HUES64 (cell line): ENCODE results near the gene CCSAP.

Source experiments
- H3K27ac ChIP-seq: 2 replicates; pipeline ENCODE4 v1.7.0; 2013; ENCODE audit warnings: low read depth, low read length, inconsistent platforms
- H3K27me3 ChIP-seq: 2 replicates; pipeline ENCODE4 v1.6.1; 2013; ENCODE audit warnings: mild to moderate bottlenecking, low read length; ENCODE audit not compliant: insufficient read depth
- H3K36me3 ChIP-seq: 2 replicates; pipeline ENCODE4 v1.6.1; 2013; ENCODE audit warnings: mild to moderate bottlenecking, low read length; ENCODE audit not compliant: insufficient read depth
- H3K4me1 ChIP-seq: 2 replicates; pipeline ENCODE4 v1.6.1; 2013; ENCODE audit warnings: mild to moderate bottlenecking, low read length, moderate library complexity; ENCODE audit not compliant: insufficient read depth
- H3K4me3 ChIP-seq: 2 replicates; pipeline ENCODE4 v1.5.1; 2013; ENCODE audit warnings: mild to moderate bottlenecking, low read length, moderate library complexity
- H3K9ac ChIP-seq: 2 replicates; pipeline ENCODE4 v1.6.1; 2013; ENCODE audit warnings: mild to moderate bottlenecking, low read depth, low read length
- H3K9me3 ChIP-seq: 2 replicates; pipeline ENCODE4 v1.6.1; 2013; ENCODE audit warnings: low read depth, low read length; ENCODE audit not compliant: insufficient read depth
- WGBS: fragments of 150-250, 120-280 bp; methylation state at CpG from one replicate; pipeline ENCODE4 v1.1.7; 2013; ENCODE audit warnings: missing lambda C conversion rate; 5-methylcytosine and 5-hydroxymethylcytosine counted together

Gene CCSAP

DNA sequence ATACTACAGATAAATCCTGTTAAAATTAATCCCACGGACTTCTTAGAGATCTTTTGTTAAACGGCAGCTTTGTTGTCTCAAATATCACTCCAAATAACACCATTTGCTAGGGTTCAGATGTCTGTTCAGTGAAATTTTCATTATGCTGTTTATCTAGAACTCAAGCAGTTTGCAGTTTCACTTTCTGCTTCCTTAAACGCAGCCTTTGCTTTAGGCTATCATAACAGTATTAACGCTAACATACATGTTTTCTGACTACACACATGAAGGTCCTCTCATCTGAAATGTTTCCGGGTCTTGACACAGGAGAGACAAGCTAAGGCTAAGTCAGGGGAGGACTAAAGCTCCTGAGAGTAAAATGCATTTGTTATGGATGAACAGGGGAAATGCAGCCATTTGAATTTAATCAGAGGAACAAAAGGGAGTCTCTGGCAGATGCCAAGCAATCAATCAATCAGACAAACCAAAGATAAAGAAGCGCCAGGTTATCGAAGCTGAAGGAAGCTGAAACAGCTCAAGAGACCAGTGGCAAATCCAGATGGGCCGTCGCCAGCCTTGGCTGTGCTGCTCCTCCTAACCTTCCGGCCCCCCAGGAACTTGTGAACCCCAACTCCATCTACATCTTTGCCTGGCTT is 16.9 kb downstream of the CCSAP start:
- Histone ChIP-seq H3K36me3 (peaks cover 61% of the 10 kb centered on the region), H3K27ac (no peak overlapping the region), H3K27me3 (no peaks in the 10 kb centered on the region), H3K9ac (no peak overlapping the region), H3K9me3 (no peaks in the 10 kb centered on the region), H3K4me1 (no peaks in the 10 kb centered on the region), H3K4me3 (no peak overlapping the region)
- 93% methylated on average over 10 of the region's 10 CpGs for WGBS

DNA sequence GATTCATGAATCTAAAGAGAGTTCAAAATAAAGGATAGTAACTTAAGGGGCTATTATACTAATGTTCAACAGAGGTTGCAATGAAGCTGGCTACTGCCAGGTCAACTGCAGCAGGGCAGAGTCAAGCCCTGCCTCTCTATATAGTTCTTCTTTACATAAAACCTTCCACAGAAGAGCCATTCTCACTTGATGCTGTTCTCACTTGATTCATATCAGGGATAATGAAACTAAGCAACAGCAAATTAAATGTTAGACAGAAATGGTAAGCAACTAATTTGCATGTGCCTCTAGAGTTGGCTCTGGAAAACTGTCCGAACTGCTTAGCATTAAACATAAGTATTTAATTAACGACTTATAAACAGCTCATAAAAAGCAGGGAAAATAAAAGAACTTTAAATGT is 17.4 kb downstream of the CCSAP start:
- H3K27ac ChIP-seq, result no peak overlapping the region
- H3K36me3 ChIP-seq, result peaks cover 64% of the 10 kb centered on the region
- H3K4me1 ChIP-seq, result no peaks in the 10 kb centered on the region
- H3K9ac ChIP-seq, result no peak overlapping the region
- H3K4me3 ChIP-seq, result no peak overlapping the region
- H3K27me3 ChIP-seq, result no peaks in the 10 kb centered on the region
- no peaks in the 10 kb centered on the region for H3K9me3 ChIP-seq
- 100% methylated on average over 2 of the region's 2 CpGs for WGBS

DNA sequence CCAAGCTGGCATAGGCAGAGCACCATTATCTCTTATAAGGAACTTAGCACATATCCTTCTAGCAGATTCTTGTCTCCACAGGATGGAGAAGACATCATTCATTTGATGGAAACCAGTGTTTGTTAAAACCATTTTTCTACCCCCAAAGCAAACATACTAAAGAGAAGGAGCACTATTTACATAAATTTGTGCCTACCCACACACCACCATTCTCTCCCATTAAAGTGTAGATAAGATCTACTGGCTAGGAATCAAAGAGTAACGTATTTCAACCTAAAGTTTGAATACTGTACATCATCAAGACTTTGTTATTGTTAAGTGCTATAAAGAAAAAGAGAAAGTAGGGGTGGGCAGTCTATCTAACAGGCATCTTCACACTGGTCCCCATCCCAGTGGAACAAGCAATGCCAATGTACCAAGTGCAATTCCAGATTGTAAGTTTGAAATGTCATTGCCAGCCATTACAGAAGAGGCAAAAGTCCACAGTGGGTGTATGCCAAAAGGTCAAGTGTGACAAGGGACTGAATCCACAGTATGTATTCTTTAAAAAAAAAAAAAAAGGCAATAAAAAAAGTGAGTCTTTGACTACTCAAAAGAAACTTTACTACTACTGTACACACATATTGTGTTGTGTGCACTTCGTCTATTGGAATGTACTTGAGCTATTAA is 18.8 kb downstream of the CCSAP start:
- 100% methylated on average over 1 of the region's 2 CpGs for WGBS
- H3K27me3 ChIP-seq, result no peaks in the 10 kb centered on the region
- peaks cover 72% of the 10 kb centered on the region for H3K36me3 ChIP-seq
- H3K9me3 ChIP-seq, result no peaks in the 10 kb centered on the region
- no peak overlapping the region for H3K9ac ChIP-seq
- no peak overlapping the region for H3K27ac ChIP-seq
- H3K4me3 ChIP-seq, result no peak overlapping the region
- no peaks in the 10 kb centered on the region for H3K4me1 ChIP-seq

DNA sequence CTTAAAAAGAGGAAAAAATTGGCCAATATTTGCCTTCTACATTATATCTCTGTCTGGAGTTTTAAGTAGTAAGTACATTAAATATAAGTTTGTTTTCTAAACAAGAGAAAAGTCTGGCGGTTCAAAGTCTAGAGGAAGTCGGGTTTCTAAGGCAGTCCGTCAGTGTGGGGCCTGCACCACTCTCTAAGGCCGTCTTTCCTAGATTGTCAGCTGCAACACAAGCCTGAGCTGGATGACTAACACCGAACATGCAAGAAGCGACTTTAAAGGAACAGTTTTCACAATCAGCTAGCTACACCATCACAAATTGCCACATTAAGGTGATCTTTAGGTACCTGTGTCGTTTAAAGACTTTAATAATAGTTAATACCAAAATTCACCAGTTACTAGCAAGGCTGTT is 19.6 kb downstream of the CCSAP start:
- peaks cover 72% of the 10 kb centered on the region for H3K36me3 ChIP-seq
- H3K27me3 ChIP-seq, result no peaks in the 10 kb centered on the region
- 93% methylated on average over 6 of the region's 7 CpGs for WGBS

DNA sequence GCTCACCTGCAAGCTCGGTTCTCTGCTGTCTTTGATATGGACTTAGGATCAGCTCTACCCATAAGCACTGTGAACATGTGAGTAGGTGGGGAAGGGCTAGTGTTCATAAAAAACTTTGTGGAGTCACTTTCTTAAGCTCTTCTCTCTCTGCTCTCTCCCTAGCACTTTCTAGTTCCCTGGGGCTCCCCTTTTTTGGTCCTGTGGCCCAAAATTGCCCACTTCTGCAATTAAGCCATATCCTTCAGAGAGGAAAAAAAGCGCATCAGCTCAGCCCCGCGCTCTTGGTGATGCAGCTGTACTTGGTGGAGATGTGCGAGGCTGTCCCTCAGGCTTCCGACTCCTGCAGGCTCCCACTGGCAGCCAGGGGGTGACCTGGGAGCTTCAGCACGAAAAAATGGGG is 23.4 kb downstream of the CCSAP start:
- Histone ChIP-seq H3K27me3 (no peaks in the 10 kb centered on the region), H3K36me3 (peaks cover 46% of the 10 kb centered on the region), H3K27ac (no peak overlapping the region), H3K4me3 (no peak overlapping the region), H3K4me1 (no peaks in the 10 kb centered on the region), H3K9ac (no peak overlapping the region), H3K9me3 (no peaks in the 10 kb centered on the region)
- WGBS, result 86% methylated on average over 7 of the region's 7 CpGs

More for the DNA sequence above, 19.6 kb downstream of the CCSAP start:
- no peak overlapping the region for H3K27ac ChIP-seq
- no peaks in the 10 kb centered on the region for H3K9me3 ChIP-seq
- H3K4me3 ChIP-seq, result no peak overlapping the region
- H3K4me1 ChIP-seq, result no peaks in the 10 kb centered on the region
- H3K9ac ChIP-seq, result no peak overlapping the region

DNA sequence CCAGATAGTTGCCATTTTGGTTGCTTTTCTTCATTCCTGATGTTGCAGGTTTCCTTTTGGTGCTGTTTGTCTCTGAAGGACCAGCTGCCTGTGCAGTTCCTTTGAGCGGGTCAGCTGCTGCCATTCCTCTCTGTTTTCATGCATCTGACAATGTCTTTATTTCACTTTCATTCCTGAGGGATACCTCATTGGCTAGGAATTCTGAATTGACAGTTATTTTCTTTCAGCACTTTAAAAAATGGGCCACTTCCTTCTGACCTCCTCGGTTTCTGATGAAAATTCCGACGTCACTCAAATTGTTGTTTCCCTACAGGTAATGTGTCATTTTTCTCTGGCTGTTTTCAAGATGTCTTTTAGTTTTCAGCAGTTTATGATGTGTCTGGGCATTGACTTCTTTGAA is 24.8 kb downstream of the CCSAP start:
- 88% methylated on average over 4 of the region's 4 CpGs for WGBS
- peaks cover 32% of the 10 kb centered on the region for H3K36me3 ChIP-seq

DNA sequence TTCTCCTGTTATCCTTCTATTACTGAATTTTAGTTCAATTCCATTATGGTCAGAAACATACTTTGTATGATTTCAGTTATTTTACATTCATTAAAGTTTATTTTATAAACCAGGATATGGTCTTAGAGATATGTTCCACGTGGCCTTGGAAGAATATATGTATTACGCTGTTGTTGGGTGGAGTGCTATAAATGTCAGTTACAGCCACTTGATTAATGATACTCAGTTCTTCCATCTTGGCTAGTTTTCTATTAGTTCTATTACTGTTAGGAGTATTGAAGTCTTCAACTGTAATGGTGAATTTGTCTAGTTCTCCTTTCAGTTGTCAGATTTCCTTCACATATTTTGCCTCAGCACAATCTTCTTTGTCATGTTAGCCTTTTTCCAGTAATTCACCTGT is 26.7 kb downstream of the CCSAP start:
- Histone ChIP-seq H3K27me3 (no peaks in the 10 kb centered on the region), H3K4me1 (no peaks in the 10 kb centered on the region), H3K27ac (no peak overlapping the region), H3K9ac (no peak overlapping the region), H3K9me3 (no peaks in the 10 kb centered on the region), H3K36me3 (peaks cover 17% of the 10 kb centered on the region; the same call in 1 of the 2 replicates), H3K4me3 (no peak overlapping the region)
- WGBS, result 100% methylated on average over 1 of the region's 2 CpGs

More for the DNA sequence above, 24.8 kb downstream of the CCSAP start:
- Histone ChIP-seq H3K9me3 (no peaks in the 10 kb centered on the region), H3K9ac (no peak overlapping the region), H3K27ac (no peak overlapping the region), H3K4me1 (no peaks in the 10 kb centered on the region), H3K4me3 (no peak overlapping the region), H3K27me3 (no peaks in the 10 kb centered on the region)

DNA sequence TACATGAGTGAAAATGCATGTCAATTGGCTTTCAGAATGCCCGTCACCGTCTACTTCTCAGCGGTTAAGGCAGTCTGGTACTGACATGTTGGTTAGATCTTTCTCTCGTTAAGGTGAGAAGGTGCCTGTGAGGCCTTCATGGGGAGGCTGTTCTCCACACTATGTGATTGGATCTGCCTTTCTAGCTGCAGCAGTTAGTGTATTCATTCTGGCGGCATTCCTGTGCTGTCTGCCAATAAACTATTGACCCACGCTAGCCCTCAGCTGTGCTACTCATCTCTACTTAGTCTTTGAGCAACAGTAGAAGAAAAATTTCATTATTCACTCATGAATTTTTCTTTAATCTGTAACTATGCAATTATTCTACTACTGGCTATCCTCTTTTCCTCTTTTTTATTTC is 32.0 kb downstream of the CCSAP start:
- Histone ChIP-seq H3K4me3 (no peak overlapping the region), H3K27me3 (no peaks in the 10 kb centered on the region), H3K36me3 (peaks cover 22% of the 10 kb centered on the region), H3K9me3 (no peaks in the 10 kb centered on the region), H3K4me1 (no peaks in the 10 kb centered on the region), H3K27ac (no peak overlapping the region), H3K9ac (no peak overlapping the region)
- 92% methylated on average over 6 of the region's 6 CpGs for WGBS

DNA sequence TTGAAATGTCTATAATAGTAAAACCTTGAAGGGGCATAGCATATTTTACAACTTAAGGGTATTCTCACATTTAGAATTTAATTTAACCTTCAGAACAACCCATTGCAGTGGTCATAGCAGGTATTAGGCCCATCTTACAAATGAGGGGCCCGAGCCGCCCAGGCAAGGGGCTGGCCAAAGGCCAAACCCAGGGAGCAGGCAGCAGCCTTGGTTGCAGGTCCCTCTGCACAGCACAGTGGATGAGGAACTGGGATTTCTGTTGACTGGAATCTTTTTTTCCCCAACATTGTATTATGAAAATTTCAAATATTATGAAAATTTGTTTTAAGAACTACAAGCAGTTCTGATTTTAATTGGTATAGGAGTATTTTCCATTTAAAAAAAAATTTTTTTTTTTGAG is 33.2 kb downstream of the CCSAP start:
- 91% methylated on average over 2 of the region's 2 CpGs for WGBS
- no peak overlapping the region for H3K27ac ChIP-seq
- H3K4me1 ChIP-seq, result no peaks in the 10 kb centered on the region
- H3K9ac ChIP-seq, result no peak overlapping the region
- no peak overlapping the region for H3K4me3 ChIP-seq
- peaks cover 32% of the 10 kb centered on the region for H3K36me3 ChIP-seq
- H3K9me3 ChIP-seq, result no peaks in the 10 kb centered on the region
- H3K27me3 ChIP-seq, result no peaks in the 10 kb centered on the region

DNA sequence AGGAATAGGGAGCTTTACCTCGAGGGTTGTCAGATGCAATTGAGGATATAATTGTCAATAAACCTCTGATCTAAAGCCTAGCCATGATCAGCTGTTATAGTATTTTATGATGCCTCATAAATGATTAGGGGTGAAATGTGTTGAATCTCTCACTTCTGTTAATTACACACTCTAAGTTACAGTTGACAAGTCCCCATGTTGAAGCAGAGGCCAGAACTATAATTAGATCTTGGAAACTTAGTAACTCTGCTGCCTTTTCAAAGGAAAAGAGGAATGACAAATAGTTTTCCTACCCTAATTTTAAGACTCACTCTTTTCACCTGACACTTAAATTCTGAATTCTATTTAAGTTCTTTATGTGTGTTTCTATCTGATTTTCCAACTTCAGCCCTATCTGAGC is 33.8 kb downstream of the CCSAP start:
- Histone ChIP-seq H3K4me3 (no peak overlapping the region), H3K4me1 (no peaks in the 10 kb centered on the region), H3K9me3 (no peaks in the 10 kb centered on the region), H3K9ac (no peak overlapping the region), H3K36me3 (peaks cover 38% of the 10 kb centered on the region), H3K27ac (no peak overlapping the region), H3K27me3 (no peaks in the 10 kb centered on the region)
- WGBS, result 95% methylated on average over 1 of the region's 1 CpG

DNA sequence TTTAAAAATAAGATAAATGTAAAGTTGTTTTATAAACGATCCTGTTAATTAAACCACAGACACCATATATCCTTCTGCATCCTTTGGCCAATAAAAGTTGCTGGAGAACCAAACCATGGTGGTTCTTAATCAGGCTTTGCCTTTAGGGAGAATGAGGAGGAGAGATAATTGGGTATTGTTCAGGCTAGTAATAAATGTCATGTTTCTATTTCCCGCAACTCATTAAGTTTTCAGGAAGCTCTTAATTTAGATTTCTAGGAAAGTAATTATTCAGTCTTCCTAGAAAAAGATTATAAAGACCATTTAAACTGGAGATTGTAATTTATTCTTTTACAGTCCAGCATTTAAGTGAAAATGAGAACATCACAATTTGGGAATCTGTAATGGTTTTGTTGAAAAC is 37.5 kb downstream of the CCSAP start:
- Histone ChIP-seq H3K27ac (no peak overlapping the region), H3K4me1 (no peaks in the 10 kb centered on the region; the same call in 1 of the 2 replicates), H3K36me3 (peaks cover 60% of the 10 kb centered on the region), H3K27me3 (no peaks in the 10 kb centered on the region), H3K4me3 (no peak overlapping the region), H3K9ac (no peak overlapping the region), H3K9me3 (no peaks in the 10 kb centered on the region)
- 100% methylated on average over 1 of the region's 2 CpGs for WGBS
